HG02852 (cell line): ENCODE data around the gene DCUN1D3.

Experiments
- ATAC-seq: cut with Tn5 transposase; IDR thresholded peaks from one replicate; pipeline ENCODE4 v1.9.1; 2021; ENCODE audit warnings: mild to moderate bottlenecking, moderate library complexity; ENCODE audit not compliant: unreplicated experiment

DCUN1D3 gene

GRCh38 chr16:20894388-20894787 lies 5.8 kb downstream of the DCUN1D3 start:
- no peak for ATAC-seq

- no peak for ATAC-seq
Measured at GRCh38 chr16:20889625-20890275, 10.4 kb downstream of the DCUN1D3 start.

- ATAC-seq, result no peak
Measured at GRCh38 chr16:20887207-20887606, 13.0 kb downstream of the DCUN1D3 start.

GRCh38 chr16:20886320-20886719 lies 13.8 kb downstream of the DCUN1D3 start:
- no peak for ATAC-seq

- no peak for ATAC-seq
Measured at GRCh38 chr16:20884240-20884556, 16.0 kb downstream of the DCUN1D3 start.

- ATAC-seq, result no peak
Measured at GRCh38 chr16:20883554-20884239, 16.5 kb downstream of the DCUN1D3 start.

- no peak for ATAC-seq
Measured at GRCh38 chr16:20881503-20881878, 18.7 kb downstream of the DCUN1D3 start.

- ATAC-seq, result no peak
Measured at GRCh38 chr16:20880867-20881502, 19.2 kb downstream of the DCUN1D3 start.

GRCh38 chr16:20879175-20880040 lies 20.8 kb downstream of the DCUN1D3 start:
- ATAC-seq, result peak; percentile 32

GRCh38 chr16:20878682-20879147 lies 21.4 kb downstream of the DCUN1D3 start:
- ATAC-seq, result no peak

- peak; percentile 39 for ATAC-seq
Measured at GRCh38 chr16:20875355-20875650, 24.9 kb downstream of the DCUN1D3 start.

GRCh38 chr16:20874088-20874581 lies 26.0 kb downstream of the DCUN1D3 start:
- no peak for ATAC-seq

- no peak for ATAC-seq
Measured at GRCh38 chr16:20873331-20873730, 26.8 kb downstream of the DCUN1D3 start.

GRCh38 chr16:20871941-20872815 lies 28.0 kb downstream of the DCUN1D3 start:
- no peak for ATAC-seq

GRCh38 chr16:20871258-20871657 lies 28.9 kb downstream of the DCUN1D3 start:
- ATAC-seq, result no peak

GRCh38 chr16:20870122-20870820 lies 29.9 kb downstream of the DCUN1D3 start:
- ATAC-seq, result no peak

- ATAC-seq, result no peak
Measured at GRCh38 chr16:20868890-20869289, 31.3 kb downstream of the DCUN1D3 start.

GRCh38 chr16:20867585-20867984 lies 32.6 kb downstream of the DCUN1D3 start:
- ATAC-seq, result no peak

- ATAC-seq, result no peak
Measured at GRCh38 chr16:20866801-20867200, 33.4 kb downstream of the DCUN1D3 start.
